Adipocyte (in vitro differentiated cells): Measurements from ENCODE around the gene TBCE.

Source experiments
- DNase-seq: peaks from one replicate; pipeline ENCODE4 v3.0.0-alpha.2; 2015; ENCODE audit warnings: low read depth
- H3K27me3 ChIP-seq: replicated peaks from 2 replicates; pipeline ENCODE4 v1.7.0; 2013; ENCODE audit warnings: mild to moderate bottlenecking, low read length, moderate library complexity; ENCODE audit not compliant: control insufficient read depth, insufficient read depth
- H3K36me3 ChIP-seq: 2 replicates; pipeline ENCODE4 v1.7.0; 2013; ENCODE audit warnings: low read length, mild to moderate bottlenecking, moderate library complexity; ENCODE audit not compliant: control insufficient read depth, insufficient read depth, severe bottlenecking
- H3K4me1 ChIP-seq: 2 replicates; pipeline ENCODE4 v1.7.0; 2013; ENCODE audit warnings: mild to moderate bottlenecking, low read length, moderate library complexity; ENCODE audit not compliant: control insufficient read depth, insufficient read depth
- H3K4me3 ChIP-seq: 2 replicates; pipeline ENCODE4 v1.7.0; 2013; ENCODE audit warnings: mild to moderate bottlenecking, low read length, moderate library complexity
- H3K9ac ChIP-seq: 2 replicates; pipeline ENCODE4 v1.7.0; 2013; ENCODE audit warnings: mild to moderate bottlenecking, low read length, moderate library complexity
- H3K9me3 ChIP-seq: 2 replicates; pipeline ENCODE4 v1.7.0; 2013; ENCODE audit warnings: mild to moderate bottlenecking, low read length, moderate library complexity; ENCODE audit not compliant: control insufficient read depth

TBCE gene

GRCh38 chr1:235367000-235367908 lies at the start of gene TBCE:
TSS of gene TBCE (plus strand) at chr1:235367427. CDS start at chr1:235380050, 12,623 bp downstream.
- H3K9me3 ChIP-seq: no peaks in the 10 kb centered on the region
- H3K9ac ChIP-seq: peak within 1 kb of the TSS; percentile 87
- peaks cover 9% of the 10 kb centered on the region for H3K4me1 ChIP-seq
- peaks cover 2% of the 10 kb centered on the region for H3K36me3 ChIP-seq
- H3K4me3 ChIP-seq: peak within 1 kb of the TSS; percentile 98
- DNase-seq: peak; percentile 98
- H3K27me3 ChIP-seq: no peaks in the 10 kb centered on the region

GRCh38 chr1:235319255-235319654 lies 48.0 kb upstream of the TBCE start:
- Histone ChIP-seq H3K9me3 (no peaks in the 10 kb centered on the region), H3K4me3 (no peak overlapping the region), H3K4me1 (peaks cover 11% of the 10 kb centered on the region), H3K9ac (no peak overlapping the region), H3K27me3 (no peaks in the 10 kb centered on the region), H3K36me3 (peaks cover 5% of the 10 kb centered on the region)
- peak; percentile 37 for DNase-seq

GRCh38 chr1:235320521-235321179 lies 46.6 kb upstream of the TBCE start:
- no peak overlapping the region for H3K9ac ChIP-seq
- H3K36me3 ChIP-seq: peaks cover 5% of the 10 kb centered on the region
- H3K9me3 ChIP-seq: no peaks in the 10 kb centered on the region
- H3K27me3 ChIP-seq: no peaks in the 10 kb centered on the region
- no peak for DNase-seq
- no peak overlapping the region for H3K4me3 ChIP-seq
- peaks cover 19% of the 10 kb centered on the region for H3K4me1 ChIP-seq

GRCh38 chr1:235324296-235324695 lies 42.9 kb upstream of the TBCE start:
- no peak overlapping the region for H3K9ac ChIP-seq
- H3K4me3 ChIP-seq: peak overlapping the region; percentile 99
- DNase-seq: no peak
- no peaks in the 10 kb centered on the region for H3K36me3 ChIP-seq
- H3K9me3 ChIP-seq: no peaks in the 10 kb centered on the region
- H3K4me1 ChIP-seq: peaks cover 18% of the 10 kb centered on the region
- H3K27me3 ChIP-seq: no peaks in the 10 kb centered on the region

- peak overlapping the region; percentile 99 for H3K4me3 ChIP-seq
- H3K36me3 ChIP-seq: no peaks in the 10 kb centered on the region
- peaks cover 18% of the 10 kb centered on the region for H3K4me1 ChIP-seq
- H3K27me3 ChIP-seq: no peaks in the 10 kb centered on the region
- H3K9me3 ChIP-seq: no peaks in the 10 kb centered on the region
- DNase-seq: no peak
- peak overlapping the region; percentile 93 for H3K9ac ChIP-seq
Measured at GRCh38 chr1:235325139-235325538, 42.1 kb upstream of the TBCE start.

- Histone ChIP-seq H3K27me3 (no peaks in the 10 kb centered on the region), H3K9ac (peak overlapping the region; percentile 93), H3K4me1 (peaks cover 25% of the 10 kb centered on the region), H3K36me3 (no peaks in the 10 kb centered on the region), H3K4me3 (peak overlapping the region; percentile 99), H3K9me3 (no peaks in the 10 kb centered on the region)
- DNase-seq: no peak
Measured at GRCh38 chr1:235325854-235326253, 41.4 kb upstream of the TBCE start.

GRCh38 chr1:235326719-235327558 lies 40.3 kb upstream of the TBCE start:
- peak overlapping the region; percentile 99 for H3K4me3 ChIP-seq
- H3K36me3 ChIP-seq: no peaks in the 10 kb centered on the region
- peak; percentile 71 for DNase-seq
- peaks cover 36% of the 10 kb centered on the region for H3K4me1 ChIP-seq
- peak overlapping the region; percentile 93 for H3K9ac ChIP-seq
- no peaks in the 10 kb centered on the region for H3K27me3 ChIP-seq
- no peaks in the 10 kb centered on the region for H3K9me3 ChIP-seq

GRCh38 chr1:235327559-235328270 lies 39.5 kb upstream of the TBCE start, which contains the start of gene ARID4B:
TSS of gene ARID4B (minus strand) at chr1:235328179. CDS start at chr1:235326919, 1,260 bp downstream.
- Histone ChIP-seq H3K27me3 (no peaks in the 10 kb centered on the region), H3K9me3 (no peaks in the 10 kb centered on the region), H3K9ac (peak within 1 kb of the TSS; percentile 93), H3K4me1 (peaks cover 40% of the 10 kb centered on the region), H3K36me3 (no peaks in the 10 kb centered on the region), H3K4me3 (peak within 1 kb of the TSS; percentile 99)
- no peak for DNase-seq

- H3K4me1 ChIP-seq: peaks cover 40% of the 10 kb centered on the region
- H3K9ac ChIP-seq: peak within 1 kb of the TSS; percentile 93
Measured at GRCh38 chr1:235328271-235329138, 38.7 kb upstream of the TBCE start, which contains the start of gene GGPS1. TSS of gene GGPS1 (plus strand) at chr1:235328570. CDS start at chr1:235335265, 6,695 bp downstream.

More at GRCh38 chr1:235328271-235329138, 38.7 kb upstream of the TBCE start, which contains the start of gene GGPS1:
- Histone ChIP-seq H3K4me3 (peak within 1 kb of the TSS; percentile 99), H3K27me3 (no peaks in the 10 kb centered on the region), H3K36me3 (no peaks in the 10 kb centered on the region), H3K9me3 (no peaks in the 10 kb centered on the region)
- peak; percentile 100 for DNase-seq
